ENCODE measurements around the gene B4GALNT3. TPM values are rescaled to one million over a fixed set of nuclear protein-coding genes. Genes with fewer than 3 reads are reported as not detected.

Gene B4GALNT3
- total and polyA plus RNA-seq, 10 of the 15 experiments (the other 5 are each of a cell fraction or from before 2014, with no cell fraction given) = 0.05 to 4.2 (median 2.7) TPM; not detected in 1

DNA sequence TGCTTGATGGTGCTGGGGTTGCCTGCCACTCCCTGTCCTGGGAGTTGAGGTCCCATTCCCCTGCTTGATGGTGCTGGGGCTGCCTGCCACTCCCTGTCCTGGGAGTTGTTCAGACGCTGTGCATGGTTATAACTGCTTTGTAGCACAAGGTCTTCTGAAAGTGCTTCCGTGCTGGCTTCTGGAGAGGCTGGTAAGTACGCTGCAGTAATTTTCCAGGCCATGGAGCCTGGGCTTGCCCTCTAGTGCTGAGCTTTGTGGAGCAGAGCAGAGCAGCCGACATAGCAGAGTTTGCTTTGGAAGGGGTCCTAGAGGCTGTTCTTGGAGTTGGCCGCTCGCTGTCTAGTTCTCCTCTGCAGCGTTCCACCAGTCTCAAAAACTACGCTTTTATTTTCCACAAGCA is 6.3 kb downstream of the B4GALNT3 start (continued):
- no peak for TF ChIP-seq TCF12 (IDR thresholded peaks at IDR 0.05; ENCODE audit: low read depth, low read length)
- no peak for TF ChIP-seq POLR2AphosphoS5 (IDR thresholded peaks at IDR 0.05; ENCODE audit: low read length)
- TF ChIP-seq DPF2 (IDR thresholded peaks at IDR 0.05) = no peak
- TF ChIP-seq SIX5 (IDR thresholded peaks at IDR 0.05; ENCODE audit: low read depth, low read length, severe bottlenecking) = no peak
- no peak for TF ChIP-seq NR2C2 (IDR thresholded peaks at IDR 0.05; ENCODE audit: borderline replicate concordance, control insufficient read depth, insufficient read length, low read depth)
- TF ChIP-seq, protein P1, sequence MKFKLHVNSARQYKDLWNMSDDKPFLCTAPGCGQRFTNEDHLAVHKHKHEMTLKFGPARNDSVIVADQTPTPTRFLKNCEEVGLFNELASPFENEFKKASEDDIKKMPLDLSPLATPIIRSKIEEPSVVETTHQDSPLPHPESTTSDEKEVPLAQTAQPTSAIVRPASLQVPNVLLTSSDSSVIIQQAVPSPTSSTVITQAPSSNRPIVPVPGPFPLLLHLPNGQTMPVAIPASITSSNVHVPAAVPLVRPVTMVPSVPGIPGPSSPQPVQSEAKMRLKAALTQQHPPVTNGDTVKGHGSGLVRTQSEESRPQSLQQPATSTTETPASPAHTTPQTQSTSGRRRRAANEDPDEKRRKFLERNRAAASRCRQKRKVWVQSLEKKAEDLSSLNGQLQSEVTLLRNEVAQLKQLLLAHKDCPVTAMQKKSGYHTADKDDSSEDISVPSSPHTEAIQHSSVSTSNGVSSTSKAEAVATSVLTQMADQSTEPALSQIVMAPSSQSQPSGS (IDR thresholded peaks at IDR 0.05; ENCODE audit: low read length) = no peak
- TF ChIP-seq HDGF (IDR thresholded peaks at IDR 0.05) = no peak
- TF ChIP-seq, protein P2, sequence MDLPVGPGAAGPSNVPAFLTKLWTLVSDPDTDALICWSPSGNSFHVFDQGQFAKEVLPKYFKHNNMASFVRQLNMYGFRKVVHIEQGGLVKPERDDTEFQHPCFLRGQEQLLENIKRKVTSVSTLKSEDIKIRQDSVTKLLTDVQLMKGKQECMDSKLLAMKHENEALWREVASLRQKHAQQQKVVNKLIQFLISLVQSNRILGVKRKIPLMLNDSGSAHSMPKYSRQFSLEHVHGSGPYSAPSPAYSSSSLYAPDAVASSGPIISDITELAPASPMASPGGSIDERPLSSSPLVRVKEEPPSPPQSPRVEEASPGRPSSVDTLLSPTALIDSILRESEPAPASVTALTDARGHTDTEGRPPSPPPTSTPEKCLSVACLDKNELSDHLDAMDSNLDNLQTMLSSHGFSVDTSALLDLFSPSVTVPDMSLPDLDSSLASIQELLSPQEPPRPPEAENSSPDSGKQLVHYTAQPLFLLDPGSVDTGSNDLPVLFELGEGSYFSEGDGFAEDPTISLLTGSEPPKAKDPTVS (IDR thresholded peaks at IDR 0.05; ENCODE audit: low read depth, low read length) = no peak
- no peak for TF ChIP-seq MTA3 (IDR thresholded peaks at IDR 0.05; ENCODE audit: borderline replicate concordance, low read length)
- TF ChIP-seq MYB (IDR thresholded peaks at IDR 0.05; ENCODE audit: borderline replicate concordance, low read depth, low read length) = no peak

DNA sequence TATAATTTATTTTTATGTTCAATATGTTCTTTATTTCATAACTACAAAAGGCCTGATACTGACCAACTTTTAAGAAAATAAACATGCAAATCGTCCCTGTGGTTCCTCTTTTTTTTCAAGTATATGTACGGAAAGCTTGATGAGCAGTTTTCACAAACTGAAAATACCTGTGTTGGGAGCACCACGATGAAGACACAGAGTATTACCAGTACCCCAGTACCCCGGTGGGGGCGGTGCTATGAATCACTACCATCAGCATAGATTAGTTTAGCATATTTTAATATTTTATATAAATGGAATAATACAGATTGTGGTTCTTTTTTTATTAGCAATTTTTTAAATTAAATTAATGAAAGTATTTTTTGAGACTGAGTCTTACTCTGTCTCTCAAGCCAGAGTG is 7.0 kb downstream of the B4GALNT3 start:
- RAD21 ChIA-PET (ENCODE audit: unreplicated experiment) = no interaction called here
- no TSS peak for BruUV-seq (replicated peaks)
- TF ChIP-seq, protein P3, sequence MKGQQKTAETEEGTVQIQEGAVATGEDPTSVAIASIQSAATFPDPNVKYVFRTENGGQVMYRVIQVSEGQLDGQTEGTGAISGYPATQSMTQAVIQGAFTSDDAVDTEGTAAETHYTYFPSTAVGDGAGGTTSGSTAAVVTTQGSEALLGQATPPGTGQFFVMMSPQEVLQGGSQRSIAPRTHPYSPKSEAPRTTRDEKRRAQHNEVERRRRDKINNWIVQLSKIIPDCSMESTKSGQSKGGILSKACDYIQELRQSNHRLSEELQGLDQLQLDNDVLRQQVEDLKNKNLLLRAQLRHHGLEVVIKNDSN (IDR thresholded peaks at IDR 0.05; ENCODE audit: borderline replicate concordance, extremely low read length, insufficient read depth, low read depth, low read length) = no peak
- TF ChIP-seq SUZ12 (IDR thresholded peaks at IDR 0.05; ENCODE audit: unreplicated experiment) (no peak), TCF7 (IDR thresholded peaks at IDR 0.05; ENCODE audit: borderline replicate concordance) (no peak), MEF2A (IDR thresholded peaks at IDR 0.05; ENCODE audit: insufficient read depth, low read depth, low read length) (no peak)
- TF ChIP-seq, protein P4, sequence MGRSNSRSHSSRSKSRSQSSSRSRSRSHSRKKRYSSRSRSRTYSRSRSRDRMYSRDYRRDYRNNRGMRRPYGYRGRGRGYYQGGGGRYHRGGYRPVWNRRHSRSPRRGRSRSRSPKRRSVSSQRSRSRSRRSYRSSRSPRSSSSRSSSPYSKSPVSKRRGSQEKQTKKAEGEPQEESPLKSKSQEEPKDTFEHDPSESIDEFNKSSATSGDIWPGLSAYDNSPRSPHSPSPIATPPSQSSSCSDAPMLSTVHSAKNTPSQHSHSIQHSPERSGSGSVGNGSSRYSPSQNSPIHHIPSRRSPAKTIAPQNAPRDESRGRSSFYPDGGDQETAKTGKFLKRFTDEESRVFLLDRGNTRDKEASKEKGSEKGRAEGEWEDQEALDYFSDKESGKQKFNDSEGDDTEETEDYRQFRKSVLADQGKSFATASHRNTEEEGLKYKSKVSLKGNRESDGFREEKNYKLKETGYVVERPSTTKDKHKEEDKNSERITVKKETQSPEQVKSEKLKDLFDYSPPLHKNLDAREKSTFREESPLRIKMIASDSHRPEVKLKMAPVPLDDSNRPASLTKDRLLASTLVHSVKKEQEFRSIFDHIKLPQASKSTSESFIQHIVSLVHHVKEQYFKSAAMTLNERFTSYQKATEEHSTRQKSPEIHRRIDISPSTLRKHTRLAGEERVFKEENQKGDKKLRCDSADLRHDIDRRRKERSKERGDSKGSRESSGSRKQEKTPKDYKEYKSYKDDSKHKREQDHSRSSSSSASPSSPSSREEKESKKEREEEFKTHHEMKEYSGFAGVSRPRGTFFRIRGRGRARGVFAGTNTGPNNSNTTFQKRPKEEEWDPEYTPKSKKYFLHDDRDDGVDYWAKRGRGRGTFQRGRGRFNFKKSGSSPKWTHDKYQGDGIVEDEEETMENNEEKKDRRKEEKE (IDR thresholded peaks at IDR 0.05) = no peak

More for the DNA sequence above, 7.0 kb downstream of the B4GALNT3 start:
- in situ Hi-C loops (cut with MboI) = no loop called here
- WGBS (ENCODE audit: insufficient coverage, insufficient replicate concordance, low lambda C conversion rate, missing lambda C conversion rate) = 20% methylated on average over 5 of the region's 5 CpGs
- H3K36me3 ChIP-seq (ENCODE audit: control insufficient read depth in 2 of 2, insufficient read depth in 2 of 2, low read length in 1 of 2) = no peaks in the 10 kb centered on the region
- FAIRE-seq = no peak
- ChIA-PET CTCF (interaction anchor here (0.8 to 0.9 kb wide), 3 partner anchors 11 to 82 kb away, joined by 3 read pairs; no protein-coding TSS in a partner anchor), SMC1A (ENCODE audit: uncharacterized antibody, unreplicated experiment) (interaction anchor here (1.1 kb wide), 1 partner anchor 36 kb away, joined by 3 read pairs; no protein-coding TSS in a partner anchor), POLR2A (no interaction called here)
- H3K9ac ChIP-seq (ENCODE audit: control insufficient read depth, insufficient read depth, low read length) = no peak overlapping the region
- no peak overlapping the region for H3K27ac ChIP-seq (ENCODE audit: control insufficient read depth, insufficient read depth)
- H3K27me3 ChIP-seq (replicated peaks in 1 of 2; ENCODE audit: control insufficient read depth in 2 of 2, insufficient read depth in 2 of 2, low read length in 1 of 2) = peaks cover 0 to 1% of the 10 kb centered on the region in 2 experiments; a peak in 2 of 4 replicates
- H4K20me1 ChIP-seq (ENCODE audit: control insufficient read depth, insufficient read depth) = no peaks in the 10 kb centered on the region
- no peak overlapping the region for H2AFZ ChIP-seq (ENCODE audit: control insufficient read depth, low read depth, low read length)
- DNase-seq (ENCODE audit: low read depth, low spot score) = no peak
- no peaks in the 10 kb centered on the region for H3K79me2 ChIP-seq (ENCODE audit: control insufficient read depth, insufficient read depth, low read length)
- intact Hi-C loops (cut with micrococcal nuclease; ENCODE audit: unreplicated experiment) = no loop called here
- no peak overlapping the region for H3K4me2 ChIP-seq (ENCODE audit: control insufficient read depth, insufficient read depth)
- no peaks in the 10 kb centered on the region for H3K9me3 ChIP-seq (replicated peaks; ENCODE audit: control insufficient read depth, insufficient read depth, low read length)
- H3K4me3 ChIP-seq = no peak overlapping the region
- ATAC-seq = no peak
- no peaks in the 10 kb centered on the region for H3K4me1 ChIP-seq (ENCODE audit: control insufficient read depth, insufficient read depth, low read length)

All from GM12878 (cell line).